Measurements from ENCODE around the gene TMX2. TPM values are rescaled to one million over a fixed set of nuclear protein-coding genes. Genes with fewer than 3 reads are reported as not detected.
A peak's percentile ranks its signal among the peaks of the same experiment; 100 is the strongest.

Gene TMX2
- total and polyA plus RNA-seq, 9 of the 15 experiments (the other 6 are each of a cell fraction or from before 2014, with no cell fraction given) = 176 to 433 (median 227) TPM

- Histone ChIP-seq H3K4me1 (replicated peaks in 1 of 2; ENCODE audit: control insufficient read depth in 2 of 2, insufficient read depth in 2 of 2, low read length in 2 of 2) (peaks cover 9% of the 10 kb centered on the region in 2 experiments; a peak in 3 of 5 replicates), H3K4me2 (ENCODE audit: insufficient read depth, low read length) (peak within 1 kb of the TSS; percentile 98), H2AFZ (ENCODE audit: low read depth, low read length) (peak within 1 kb of the TSS; percentile 91), H3K27ac (ENCODE audit: extremely low read depth, low read depth, low read length) (peak within 1 kb of the TSS; percentile 99), H3K9me1 (ENCODE audit: control insufficient read depth, insufficient read depth, low read length) (no peaks in the 10 kb centered on the region), H3K4me3 (peak within 1 kb of the TSS; percentile 95), H4K20me1 (replicated peaks; ENCODE audit: control insufficient read depth, insufficient read depth, low read length) (0 out of 2 replicates have a peak, but pooled peaks cover 4% of the 10 kb centered on the region), H3K9me3 (replicated peaks; ENCODE audit: control insufficient read depth, insufficient read depth, low read depth, low read length) (no peaks in the 10 kb centered on the region; the same call in 1 of the 2 replicates), H3K27me3 (ENCODE audit: control insufficient read depth in 2 of 2, insufficient read depth in 2 of 2, low read length in 2 of 2) (no peaks in the 10 kb centered on the region), H3K36me3 (ENCODE audit: control insufficient read depth, insufficient read depth, low read length) (peaks cover 23% of the 10 kb centered on the region; the same call in 2 of the 3 replicates), H3K79me2 (ENCODE audit: control insufficient read depth, insufficient read depth, low read length) (peaks cover 62% of the 10 kb centered on the region), H3K9ac (ENCODE audit: insufficient read depth in 1 of 2, low read depth in 2 of 2, low read length in 2 of 2) (peak within 1 kb of the TSS; percentile 99 to 100)
- intact Hi-C loops (cut with micrococcal nuclease) = loop anchor here (1.0 to 2.0 kb wide), 2 partner anchors 44 to 89 kb away; no protein-coding TSS in a partner anchor
- in situ Hi-C loops (cut with MboI) = no loop called here
- WGBS (ENCODE audit: insufficient coverage, low coverage, missing lambda C conversion rate) = under 1% methylated on average over 49 of the region's 51 CpGs
- FAIRE-seq (no peak), DNase-seq (ENCODE audit: extremely low read depth in 1 of 4, low spot score in 3 of 4) (peak; percentile 87 to 91 (median 89)), ATAC-seq (peak; percentile 79)
- CTCF ChIA-PET (ENCODE audit: low intra/inter-chr PET ratio) = no interaction called here
- TSS peak; percentile 74 for BruUV-seq (replicated peaks)
- POLR2A ChIA-PET = interaction anchor here (0.6 to 4.0 kb wide), 13 partner anchors 9 to 371 kb away, joined by 3 to 53 read pairs (median 4); partner anchors contain the start of genes CTNND1 and SELENOH
- TF ChIP-seq HDAC1 (IDR thresholded peaks at IDR 0.05) (peak in 1 of 2 experiments; percentile 79; a peak in 2 of 4 replicates), RFX1 (IDR thresholded peaks at IDR 0.05) (peak; percentile 97), MYC (IDR thresholded peaks at IDR 0.05; ENCODE audit: low read depth, low read length) (no peak), MYC (CRISPR knock-in tag; IDR thresholded peaks at IDR 0.05; ENCODE audit: borderline replicate concordance, low read depth) (0 out of 2 replicates have a peak, but pooled peaks have one; percentile 56), HMGXB4 (CRISPR knock-in tag; IDR thresholded peaks at IDR 0.05) (peak; percentile 30; the same call in 1 of the 2 replicates), HNRNPL (IDR thresholded peaks at IDR 0.05; ENCODE audit: low read depth, low read length) (no peak), NONO (IDR thresholded peaks at IDR 0.05; ENCODE audit: low read depth in 2 of 2, low read length in 1 of 2) (0 out of 4 replicates have a peak, but pooled peaks of 1 of the 2 experiments have one; percentile 40), SOX6 (IDR thresholded peaks at IDR 0.05) (peak; percentile 40; the same call in 1 of the 2 replicates), CSDE1 (IDR thresholded peaks at IDR 0.05) (peak in 1 of 2 experiments; percentile 72; a peak in 2 of 4 replicates), ZNF384 (IDR thresholded peaks at IDR 0.05; ENCODE audit: low read depth, low read length) (no peak), KLF13 (tag; IDR thresholded peaks at IDR 0.05; ENCODE audit: borderline replicate concordance, low read depth) (0 out of 2 replicates have a peak, but pooled peaks have one; percentile 25), ZNF121 (CRISPR knock-in tag; conservative IDR thresholded peaks at IDR 0.05) (no peak), BCOR (IDR thresholded peaks at IDR 0.05) (peak; percentile 51; the same call in 1 of the 2 replicates), TCF3 (CRISPR knock-in tag; IDR thresholded peaks at IDR 0.05) (peak; percentile 15; the same call in 1 of the 2 replicates)
- TF ChIP-seq, protein P1, sequence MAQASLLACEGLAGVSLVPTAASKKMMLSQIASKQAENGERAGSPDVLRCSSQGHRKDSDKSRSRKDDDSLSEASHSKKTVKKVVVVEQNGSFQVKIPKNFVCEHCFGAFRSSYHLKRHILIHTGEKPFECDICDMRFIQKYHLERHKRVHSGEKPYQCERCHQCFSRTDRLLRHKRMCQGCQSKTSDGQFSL (CRISPR knock-in tag; IDR thresholded peaks at IDR 0.05) = peak; percentile 90
- TF ChIP-seq, protein P1 (tag; IDR thresholded peaks at IDR 0.05) = peak in 1 of 2 experiments; percentile 75; a peak in 1 of 4 replicates
Observed at GRCh38 chr11:57711414-57712255, 758 bp upstream of the TMX2 start, which contains the start of gene MED19. Gene MED19, minus strand, starts transcription at chr11:57712215. Its CDS starts 36 bp downstream, at chr11:57712179.
